ENCODE results near the gene GPATCH3. TPM values are rescaled to one million over a fixed set of nuclear protein-coding genes. Genes with fewer than 3 reads are reported as not detected.

GPATCH3 gene
- polyA plus RNA-seq, 1 of the 3 experiments (the other 2 are of a cell fraction): 11.1 TPM

DNA sequence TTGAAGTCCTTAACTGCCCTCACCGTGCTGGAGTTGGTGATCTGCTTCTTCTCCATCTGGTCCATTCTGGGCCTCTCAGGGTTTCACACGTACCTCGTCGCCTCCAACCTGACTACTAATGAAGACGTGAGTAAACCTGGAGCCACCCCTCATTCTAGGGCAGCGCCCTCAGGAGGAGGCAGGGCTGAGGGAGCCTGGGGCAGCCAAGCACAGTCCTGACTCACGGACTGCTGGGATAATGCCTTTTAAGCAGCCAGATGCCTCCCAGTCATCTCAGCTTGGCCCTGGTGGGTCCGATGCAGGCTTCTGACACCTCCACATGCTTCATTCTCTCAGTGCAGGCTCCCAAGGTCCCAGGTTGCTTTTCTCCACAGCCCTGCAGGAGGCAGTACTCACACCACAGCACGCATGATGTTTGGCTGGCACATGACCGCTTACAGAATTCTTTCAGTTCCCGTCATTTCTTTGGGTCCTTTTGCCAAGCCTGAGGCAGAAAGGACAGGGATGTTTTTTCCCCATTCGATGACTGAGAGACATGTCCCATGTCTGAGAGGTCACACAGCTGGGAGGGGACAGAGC lies 49.1 kb downstream of the GPATCH3 start:
- H3K9me3 ChIP-seq: no peaks in the 10 kb centered on the region
- H2AFZ ChIP-seq (ENCODE audit: low read depth): no peak overlapping the region
- H3K9ac ChIP-seq: no peak overlapping the region
- H4K20me1 ChIP-seq (ENCODE audit: insufficient read depth): no peaks in the 10 kb centered on the region
- no peaks in the 10 kb centered on the region for H3K79me2 ChIP-seq (ENCODE audit: insufficient read depth)
- DNase-seq: no peak
- peaks cover 0 to 8% of the 10 kb centered on the region in 2 experiments; a peak in 2 of 4 replicates for H3K4me1 ChIP-seq (ENCODE audit: control insufficient read depth in 1 of 2, insufficient read depth in 2 of 2, low read depth in 1 of 2, low read length in 1 of 2)
- H3F3A ChIP-seq (replicated peaks; ENCODE audit: insufficient read depth): peaks cover 9% of the 10 kb centered on the region
- POLR2A ChIA-PET: no interaction called here
- no peak overlapping the region for H3K4me3 ChIP-seq (ENCODE audit: low read depth in 2 of 2, low read length in 1 of 2)
- H3K27me3 ChIP-seq (ENCODE audit: insufficient read depth): no peaks in the 10 kb centered on the region
- WGBS (ENCODE audit: low lambda C conversion rate): 91% methylated on average over 12 of the region's 12 CpGs
- TF ChIP-seq, protein P1, sequence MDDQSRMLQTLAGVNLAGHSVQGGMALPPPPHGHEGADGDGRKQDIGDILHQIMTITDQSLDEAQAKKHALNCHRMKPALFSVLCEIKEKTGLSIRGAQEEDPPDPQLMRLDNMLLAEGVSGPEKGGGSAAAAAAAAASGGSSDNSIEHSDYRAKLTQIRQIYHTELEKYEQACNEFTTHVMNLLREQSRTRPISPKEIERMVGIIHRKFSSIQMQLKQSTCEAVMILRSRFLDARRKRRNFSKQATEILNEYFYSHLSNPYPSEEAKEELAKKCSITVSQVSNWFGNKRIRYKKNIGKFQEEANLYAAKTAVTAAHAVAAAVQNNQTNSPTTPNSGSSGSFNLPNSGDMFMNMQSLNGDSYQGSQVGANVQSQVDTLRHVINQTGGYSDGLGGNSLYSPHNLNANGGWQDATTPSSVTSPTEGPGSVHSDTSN (IDR thresholded peaks at IDR 0.05): no peak
- TF ChIP-seq, protein P2, sequence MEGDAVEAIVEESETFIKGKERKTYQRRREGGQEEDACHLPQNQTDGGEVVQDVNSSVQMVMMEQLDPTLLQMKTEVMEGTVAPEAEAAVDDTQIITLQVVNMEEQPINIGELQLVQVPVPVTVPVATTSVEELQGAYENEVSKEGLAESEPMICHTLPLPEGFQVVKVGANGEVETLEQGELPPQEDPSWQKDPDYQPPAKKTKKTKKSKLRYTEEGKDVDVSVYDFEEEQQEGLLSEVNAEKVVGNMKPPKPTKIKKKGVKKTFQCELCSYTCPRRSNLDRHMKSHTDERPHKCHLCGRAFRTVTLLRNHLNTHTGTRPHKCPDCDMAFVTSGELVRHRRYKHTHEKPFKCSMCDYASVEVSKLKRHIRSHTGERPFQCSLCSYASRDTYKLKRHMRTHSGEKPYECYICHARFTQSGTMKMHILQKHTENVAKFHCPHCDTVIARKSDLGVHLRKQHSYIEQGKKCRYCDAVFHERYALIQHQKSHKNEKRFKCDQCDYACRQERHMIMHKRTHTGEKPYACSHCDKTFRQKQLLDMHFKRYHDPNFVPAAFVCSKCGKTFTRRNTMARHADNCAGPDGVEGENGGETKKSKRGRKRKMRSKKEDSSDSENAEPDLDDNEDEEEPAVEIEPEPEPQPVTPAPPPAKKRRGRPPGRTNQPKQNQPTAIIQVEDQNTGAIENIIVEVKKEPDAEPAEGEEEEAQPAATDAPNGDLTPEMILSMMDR (IDR thresholded peaks at IDR 0.05): 0 out of 2 replicates have a peak, but pooled peaks have one; percentile 26
- TF ChIP-seq, protein P3, sequence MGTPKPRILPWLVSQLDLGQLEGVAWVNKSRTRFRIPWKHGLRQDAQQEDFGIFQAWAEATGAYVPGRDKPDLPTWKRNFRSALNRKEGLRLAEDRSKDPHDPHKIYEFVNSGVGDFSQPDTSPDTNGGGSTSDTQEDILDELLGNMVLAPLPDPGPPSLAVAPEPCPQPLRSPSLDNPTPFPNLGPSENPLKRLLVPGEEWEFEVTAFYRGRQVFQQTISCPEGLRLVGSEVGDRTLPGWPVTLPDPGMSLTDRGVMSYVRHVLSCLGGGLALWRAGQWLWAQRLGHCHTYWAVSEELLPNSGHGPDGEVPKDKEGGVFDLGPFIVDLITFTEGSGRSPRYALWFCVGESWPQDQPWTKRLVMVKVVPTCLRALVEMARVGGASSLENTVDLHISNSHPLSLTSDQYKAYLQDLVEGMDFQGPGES (IDR thresholded peaks at IDR 0.05; ENCODE audit: low read depth, low read length): no peak
- no peak for TF ChIP-seq POLR2AphosphoS5 (IDR thresholded peaks at IDR 0.05; ENCODE audit: low read depth, low read length)
- TF ChIP-seq, protein P4, sequence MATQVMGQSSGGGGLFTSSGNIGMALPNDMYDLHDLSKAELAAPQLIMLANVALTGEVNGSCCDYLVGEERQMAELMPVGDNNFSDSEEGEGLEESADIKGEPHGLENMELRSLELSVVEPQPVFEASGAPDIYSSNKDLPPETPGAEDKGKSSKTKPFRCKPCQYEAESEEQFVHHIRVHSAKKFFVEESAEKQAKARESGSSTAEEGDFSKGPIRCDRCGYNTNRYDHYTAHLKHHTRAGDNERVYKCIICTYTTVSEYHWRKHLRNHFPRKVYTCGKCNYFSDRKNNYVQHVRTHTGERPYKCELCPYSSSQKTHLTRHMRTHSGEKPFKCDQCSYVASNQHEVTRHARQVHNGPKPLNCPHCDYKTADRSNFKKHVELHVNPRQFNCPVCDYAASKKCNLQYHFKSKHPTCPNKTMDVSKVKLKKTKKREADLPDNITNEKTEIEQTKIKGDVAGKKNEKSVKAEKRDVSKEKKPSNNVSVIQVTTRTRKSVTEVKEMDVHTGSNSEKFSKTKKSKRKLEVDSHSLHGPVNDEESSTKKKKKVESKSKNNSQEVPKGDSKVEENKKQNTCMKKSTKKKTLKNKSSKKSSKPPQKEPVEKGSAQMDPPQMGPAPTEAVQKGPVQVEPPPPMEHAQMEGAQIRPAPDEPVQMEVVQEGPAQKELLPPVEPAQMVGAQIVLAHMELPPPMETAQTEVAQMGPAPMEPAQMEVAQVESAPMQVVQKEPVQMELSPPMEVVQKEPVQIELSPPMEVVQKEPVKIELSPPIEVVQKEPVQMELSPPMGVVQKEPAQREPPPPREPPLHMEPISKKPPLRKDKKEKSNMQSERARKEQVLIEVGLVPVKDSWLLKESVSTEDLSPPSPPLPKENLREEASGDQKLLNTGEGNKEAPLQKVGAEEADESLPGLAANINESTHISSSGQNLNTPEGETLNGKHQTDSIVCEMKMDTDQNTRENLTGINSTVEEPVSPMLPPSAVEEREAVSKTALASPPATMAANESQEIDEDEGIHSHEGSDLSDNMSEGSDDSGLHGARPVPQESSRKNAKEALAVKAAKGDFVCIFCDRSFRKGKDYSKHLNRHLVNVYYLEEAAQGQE (IDR thresholded peaks at IDR 0.05; ENCODE audit: low read depth, low read length): no peak
- H3K4me2 ChIP-seq: no peak overlapping the region
- H3K9me2 ChIP-seq: no peaks in the 10 kb centered on the region
- no peak overlapping the region for H3K27ac ChIP-seq (ENCODE audit: low read depth in 2 of 2, low read length in 1 of 2)
- peaks cover 21 to 59% of the 10 kb centered on the region in 2 experiments for H3K36me3 ChIP-seq (replicated peaks in 1 of 2; ENCODE audit: control insufficient read depth in 1 of 2, insufficient read depth in 2 of 2, low read length in 1 of 2)
- CTCF ChIA-PET: interaction anchor here (0.9 to 2.4 kb wide), 3 partner anchors 28 to 249 kb away, joined by 3 to 14 read pairs (median 6); no protein-coding TSS in a partner anchor

All from SK-N-SH (cell line).